ENCODE measurements around the gene PYGB.

PYGB gene

DNA sequence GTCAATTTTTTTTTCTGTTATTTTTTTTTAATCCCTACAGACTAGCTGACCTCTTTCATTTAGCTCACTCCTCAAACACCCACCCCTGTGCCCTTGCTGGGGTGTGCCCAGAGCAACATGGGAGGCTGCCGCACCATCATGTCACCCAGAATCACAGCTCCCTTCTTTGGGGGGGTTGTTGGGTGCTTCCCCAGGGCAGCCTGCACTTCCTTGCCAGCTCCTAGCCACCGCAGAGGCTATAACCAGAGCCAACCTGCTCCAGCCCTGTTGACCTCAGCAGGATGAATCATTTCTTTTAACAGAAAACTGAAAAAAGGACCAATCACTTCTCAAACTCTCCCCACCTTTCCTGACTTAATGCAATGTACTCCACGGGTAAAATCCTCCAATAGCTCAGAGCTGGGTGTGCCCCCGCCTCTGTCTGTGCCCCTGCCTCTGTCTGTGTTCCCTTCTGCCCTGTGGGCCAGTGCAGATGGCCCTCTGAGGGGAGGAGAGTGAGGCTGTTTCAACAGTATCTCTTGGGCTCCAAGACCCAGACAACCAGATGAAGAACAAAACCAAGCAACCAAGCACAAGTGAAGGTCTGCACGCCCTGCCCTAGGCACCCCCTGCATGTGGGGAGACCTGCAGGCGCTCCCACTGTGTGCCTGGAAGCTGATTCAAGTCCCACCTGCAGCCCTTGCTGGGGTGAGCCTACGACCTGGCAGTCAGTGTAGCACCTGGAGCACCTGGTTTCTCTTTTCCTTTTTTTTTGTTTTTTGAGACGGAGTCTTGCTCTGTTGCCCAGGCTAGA, 67.7 kb downstream of the PYGB start:
- peak; percentile 48 for DNase-seq (ENCODE audit: low read depth, low spot score)
- no peak overlapping the region for H3K4me3 ChIP-seq (ENCODE audit: low read depth, low read length)
- TF ChIP-seq, protein P1, sequence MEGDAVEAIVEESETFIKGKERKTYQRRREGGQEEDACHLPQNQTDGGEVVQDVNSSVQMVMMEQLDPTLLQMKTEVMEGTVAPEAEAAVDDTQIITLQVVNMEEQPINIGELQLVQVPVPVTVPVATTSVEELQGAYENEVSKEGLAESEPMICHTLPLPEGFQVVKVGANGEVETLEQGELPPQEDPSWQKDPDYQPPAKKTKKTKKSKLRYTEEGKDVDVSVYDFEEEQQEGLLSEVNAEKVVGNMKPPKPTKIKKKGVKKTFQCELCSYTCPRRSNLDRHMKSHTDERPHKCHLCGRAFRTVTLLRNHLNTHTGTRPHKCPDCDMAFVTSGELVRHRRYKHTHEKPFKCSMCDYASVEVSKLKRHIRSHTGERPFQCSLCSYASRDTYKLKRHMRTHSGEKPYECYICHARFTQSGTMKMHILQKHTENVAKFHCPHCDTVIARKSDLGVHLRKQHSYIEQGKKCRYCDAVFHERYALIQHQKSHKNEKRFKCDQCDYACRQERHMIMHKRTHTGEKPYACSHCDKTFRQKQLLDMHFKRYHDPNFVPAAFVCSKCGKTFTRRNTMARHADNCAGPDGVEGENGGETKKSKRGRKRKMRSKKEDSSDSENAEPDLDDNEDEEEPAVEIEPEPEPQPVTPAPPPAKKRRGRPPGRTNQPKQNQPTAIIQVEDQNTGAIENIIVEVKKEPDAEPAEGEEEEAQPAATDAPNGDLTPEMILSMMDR (IDR thresholded peaks at IDR 0.05; ENCODE audit: low read depth, low read length) = no peak
- in situ Hi-C loops (cut with HindIII; ENCODE audit: low sequenced_read_pairs) = no loop called here

DNA sequence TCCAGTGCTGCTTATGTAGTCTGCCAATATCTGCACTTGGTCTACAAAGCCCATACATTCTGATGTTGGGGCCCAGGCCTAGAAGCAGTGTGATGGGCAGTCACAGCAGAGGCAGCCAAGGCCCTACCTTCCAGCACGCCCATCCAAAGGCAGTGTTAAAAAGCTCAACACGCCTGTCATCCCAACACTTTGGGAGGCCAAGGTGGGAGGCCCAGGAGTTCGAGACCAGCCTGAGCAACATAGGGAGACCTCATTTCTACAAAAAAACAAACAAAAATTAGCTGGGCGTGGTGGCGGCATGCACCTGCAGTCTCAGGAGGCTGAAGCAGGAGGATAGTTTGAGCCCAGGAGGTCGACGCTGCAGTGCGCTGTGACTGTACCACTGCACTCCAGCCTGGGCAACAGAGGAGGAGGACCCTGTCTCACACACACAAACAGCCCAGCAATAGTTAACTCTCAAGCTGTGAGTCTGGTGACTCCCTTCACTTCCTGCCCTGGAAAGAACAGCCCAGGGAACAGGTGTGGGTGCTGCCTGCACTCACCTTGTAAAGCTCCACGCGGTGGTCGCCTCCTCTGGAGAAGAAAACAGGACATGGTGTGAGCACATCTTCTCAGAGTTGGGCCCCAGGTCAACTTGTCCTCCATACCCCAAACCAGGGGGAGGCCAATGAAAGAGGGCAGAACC, 68.8 kb downstream of the PYGB start:
- DNase-seq (ENCODE audit: low read depth, low spot score) = no peak
- in situ Hi-C loops (cut with HindIII; ENCODE audit: low sequenced_read_pairs) = no loop called here
- TF ChIP-seq, protein P1 (IDR thresholded peaks at IDR 0.05; ENCODE audit: low read depth, low read length) = no peak
- H3K4me3 ChIP-seq (ENCODE audit: low read depth, low read length) = no peak overlapping the region

DNA sequence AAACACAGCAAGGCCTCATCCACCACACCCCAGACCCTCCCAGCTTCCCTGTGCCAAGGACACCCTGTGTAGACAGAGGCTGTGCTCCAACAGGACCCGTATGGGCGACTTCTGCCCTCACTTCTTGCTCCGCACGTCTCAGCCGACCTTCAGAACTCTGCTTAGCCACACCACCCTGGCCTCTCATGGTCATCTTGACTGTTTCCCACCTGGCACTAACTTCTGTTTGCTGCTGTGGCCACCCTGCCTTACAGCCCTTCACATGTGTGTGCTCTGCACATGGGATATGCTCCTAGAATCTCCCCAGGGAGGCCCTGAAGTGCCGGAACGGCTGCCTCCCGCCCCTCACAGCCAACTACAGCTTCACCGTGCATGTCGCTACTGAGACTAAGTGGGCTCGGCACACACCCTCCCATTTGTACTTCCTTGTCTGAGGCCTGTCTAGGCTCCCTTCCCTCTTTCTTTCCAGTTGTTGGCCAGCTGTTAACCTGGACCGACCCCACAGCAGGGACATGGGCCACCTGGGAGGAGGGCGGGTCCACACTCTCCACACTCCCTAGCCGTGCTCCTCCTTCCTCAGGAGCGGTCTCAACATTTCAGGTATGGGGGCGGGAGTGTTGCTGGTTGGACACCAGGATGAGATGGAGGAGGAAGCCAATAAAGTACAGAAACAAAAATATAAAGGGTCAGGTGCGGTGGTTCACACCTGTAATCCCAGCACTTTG, 69.6 kb downstream of the PYGB start:
- in situ Hi-C loops (cut with HindIII; ENCODE audit: low sequenced_read_pairs) = no loop called here
- no peak for DNase-seq (ENCODE audit: low read depth, low spot score)
- no peak overlapping the region for H3K4me3 ChIP-seq (ENCODE audit: low read depth, low read length)
- TF ChIP-seq, protein P1 (IDR thresholded peaks at IDR 0.05; ENCODE audit: low read depth, low read length) = no peak

DNA sequence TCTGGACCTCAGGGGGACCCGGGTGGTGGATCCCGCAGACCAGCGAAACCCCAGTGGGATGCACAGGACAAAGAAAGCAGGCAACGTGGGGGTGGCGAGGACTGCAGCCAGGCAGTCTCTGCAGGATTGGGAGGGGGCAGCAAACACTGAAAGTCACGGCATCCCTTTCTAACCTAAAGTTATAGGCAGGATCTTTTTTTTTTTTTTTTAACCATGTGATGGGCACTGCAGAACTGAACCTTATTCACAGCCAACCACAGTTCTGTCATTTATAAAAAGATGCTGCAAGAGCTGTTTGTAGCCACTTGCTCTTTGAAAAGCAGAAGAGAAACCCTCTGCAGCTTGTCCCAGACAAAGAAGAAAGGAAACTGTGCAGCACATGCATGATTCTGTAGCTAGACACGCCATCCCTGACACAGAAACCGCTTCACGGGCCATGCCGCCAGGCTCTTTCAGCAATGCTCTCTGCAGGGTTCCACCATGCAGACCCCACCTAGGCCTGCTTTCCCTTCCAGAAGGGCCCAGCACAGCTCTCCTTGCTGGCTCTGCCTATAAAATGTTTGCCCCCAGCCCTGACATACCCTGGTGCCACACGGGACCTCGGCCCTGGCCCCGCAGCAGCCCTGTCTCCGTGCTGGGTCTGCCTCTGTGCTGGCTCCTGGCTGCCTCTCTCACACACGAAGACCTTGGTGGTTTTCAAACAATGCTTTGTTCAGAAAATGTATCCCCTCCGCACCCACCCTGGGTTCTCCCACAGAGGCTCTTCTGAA, 70.8 kb downstream of the PYGB start:
- in situ Hi-C loops (cut with HindIII; ENCODE audit: low sequenced_read_pairs) = no loop called here
- no peak for DNase-seq (ENCODE audit: low read depth, low spot score)
- no peak overlapping the region for H3K4me3 ChIP-seq (ENCODE audit: low read depth, low read length)
- TF ChIP-seq, protein P1 (IDR thresholded peaks at IDR 0.05; ENCODE audit: low read depth, low read length) = no peak

DNA sequence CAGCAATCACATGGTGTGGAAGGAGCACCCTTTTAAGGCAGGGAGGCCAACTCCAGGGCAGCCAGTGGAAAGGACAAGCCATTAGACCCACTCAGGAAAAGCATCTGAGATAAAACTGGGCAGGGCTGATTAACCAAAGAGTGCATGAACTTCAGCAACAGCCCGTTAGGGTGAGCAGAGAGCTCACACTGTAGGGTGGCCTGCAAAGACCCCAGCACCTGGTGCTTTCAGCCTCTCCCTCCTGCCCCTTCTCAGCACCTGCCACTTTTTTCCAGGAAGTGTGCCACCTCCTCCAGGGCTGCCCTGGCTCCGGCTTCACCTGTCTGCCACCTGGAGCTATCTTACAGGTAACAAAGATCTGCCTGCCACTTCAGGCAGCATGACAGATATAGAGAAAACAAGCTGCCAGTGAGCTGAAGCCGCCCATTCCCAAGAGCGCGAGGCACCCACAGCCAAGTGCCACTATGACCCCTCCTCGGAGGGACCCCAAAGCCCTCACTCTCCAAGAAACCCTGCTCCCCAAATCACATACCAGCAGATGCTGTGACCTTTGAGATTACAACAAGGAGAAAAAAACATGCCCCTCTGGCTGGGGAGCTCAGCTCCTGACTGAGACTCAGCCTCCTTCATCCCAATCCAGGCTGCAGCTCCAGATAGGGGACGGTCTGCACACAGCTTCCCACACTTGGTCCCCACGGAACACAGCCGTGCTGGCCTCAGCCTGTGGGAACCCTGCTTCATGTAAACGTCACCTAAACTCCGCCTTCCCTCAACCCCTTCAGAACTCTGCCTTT, 71.6 kb downstream of the PYGB start:
- no peak overlapping the region for H3K4me3 ChIP-seq (ENCODE audit: low read depth, low read length)
- TF ChIP-seq, protein P1 (IDR thresholded peaks at IDR 0.05; ENCODE audit: low read depth, low read length) = no peak
- no peak for DNase-seq (ENCODE audit: low read depth, low spot score)
- in situ Hi-C loops (cut with HindIII; ENCODE audit: low sequenced_read_pairs) = no loop called here

Measured in astrocyte of the spinal cord (primary cell).